ENCODE data around the gene CLDN7. TPM values are rescaled to one million over a fixed set of nuclear protein-coding genes. Genes with fewer than 3 reads are reported as not detected.

CLDN7 gene
- total and polyA plus RNA-seq, 4 donors = 3.0 to 35.0 (median 19.6) TPM

GRCh38 chr17:7296189-7296861, 34.0 kb upstream of the CLDN7 start:
- no peak overlapping the region for H3K4me3 ChIP-seq (ENCODE audit: low read depth in 1 of 3, low read length in 3 of 3)
- H3K9me3 ChIP-seq (ENCODE audit: control insufficient read depth in 4 of 4, low read length in 3 of 4) = no peaks in the 10 kb centered on the region
- DNase-seq (ENCODE audit: low spot score) = peak; percentile 88
- 6% methylated on average over 51 of the region's 51 CpGs for WGBS
- TF ChIP-seq FOXA1 (IDR thresholded peaks at IDR 0.05) = no peak
- no peak for TF ChIP-seq RXRA (IDR thresholded peaks at IDR 0.05)
- peak; percentile 88 for TF ChIP-seq CTCF (IDR thresholded peaks at IDR 0.05; ENCODE audit: low read depth, low read length, missing input control)
- no peak for TF ChIP-seq ATF3 (IDR thresholded peaks at IDR 0.05)
- peak; percentile 89 to 93 for TF ChIP-seq RAD21 (IDR thresholded peaks at IDR 0.05)
- TF ChIP-seq HNF4G (IDR thresholded peaks at IDR 0.05) = no peak
- no peak for TF ChIP-seq JUND (IDR thresholded peaks at IDR 0.05)
- no peak for TF ChIP-seq YY1 (IDR thresholded peaks at IDR 0.05)
- no peak for TF ChIP-seq ZBTB33 (IDR thresholded peaks at IDR 0.05)
- TF ChIP-seq EGR1 (IDR thresholded peaks at IDR 0.05; ENCODE audit: low read depth in 2 of 2) = no peak
- no peak for TF ChIP-seq REST (IDR thresholded peaks at IDR 0.05)
- TF ChIP-seq FOXA2 (IDR thresholded peaks at IDR 0.05) = no peak
- no peak for TF ChIP-seq TAF1 (conservative IDR thresholded peaks at IDR 0.05)
- TF ChIP-seq MAX (IDR thresholded peaks at IDR 0.05) = no peak
- no peak for TF ChIP-seq HNF4A (conservative IDR thresholded peaks at IDR 0.05)
- no peak for TF ChIP-seq GABPA (IDR thresholded peaks at IDR 0.05 in 1 of 2, conservative IDR thresholded peaks at IDR 0.05 in 1 of 2)
- TF ChIP-seq NR2F2 (IDR thresholded peaks at IDR 0.05) = no peak
- TF ChIP-seq SP1 (IDR thresholded peaks at IDR 0.05) = peak; percentile 10
- no peak overlapping the region for H3K27ac ChIP-seq (ENCODE audit: low read depth in 1 of 2, low read length in 2 of 2)
- no peaks in the 10 kb centered on the region for H3K27me3 ChIP-seq (ENCODE audit: control insufficient read depth in 4 of 4, insufficient read depth in 4 of 4, low read length in 3 of 4)
- H3K9ac ChIP-seq (ENCODE audit: low read depth in 1 of 2, low read length in 2 of 2) = no peak overlapping the region
- peaks cover 11 to 28% (median 17%) of the 10 kb centered on the region in 4 donors for H3K4me1 ChIP-seq (ENCODE audit: control insufficient read depth in 4 of 4, insufficient read depth in 4 of 4, low read length in 3 of 4)
- no peaks in the 10 kb centered on the region for H3K36me3 ChIP-seq (ENCODE audit: control insufficient read depth in 4 of 4, insufficient read depth in 3 of 4, low read depth in 1 of 4, low read length in 3 of 4)

All from liver (tissue), 9 donors.